ENCODE data around the gene ADCY1.

The ADCY1 gene

DNA sequence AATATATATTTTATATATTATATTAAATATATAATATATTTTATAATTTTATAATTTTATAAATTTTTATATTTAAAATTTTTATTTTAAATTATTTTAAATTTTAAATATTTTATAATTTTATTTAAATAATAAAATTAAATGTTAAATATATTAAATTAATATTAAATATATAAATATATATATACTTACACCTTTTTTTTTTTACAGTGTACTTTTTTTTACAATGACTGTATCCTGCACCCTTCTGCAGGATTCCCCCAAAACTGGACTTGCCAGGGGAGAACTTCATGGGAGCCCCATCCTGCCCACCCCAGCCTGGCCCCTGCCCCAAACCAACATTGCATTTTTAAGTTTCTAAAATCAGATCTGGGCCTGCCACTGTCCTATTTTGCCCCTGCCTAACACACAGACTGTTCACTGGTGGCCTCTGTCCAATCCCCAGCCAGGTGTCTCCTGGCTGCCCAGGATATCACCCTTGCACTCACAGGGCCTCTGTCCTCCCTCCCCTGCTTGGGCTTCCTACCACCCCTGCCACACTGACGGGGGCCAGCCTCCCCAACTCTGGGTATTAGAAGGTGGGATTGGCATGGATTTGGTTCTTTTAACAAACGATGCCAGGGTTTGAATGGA is 138.0 kb downstream of the ADCY1 start:
- Histone ChIP-seq H3K36me3 (no peaks in the 10 kb centered on the region; the same call in 1 of the 2 replicates), H3K9me3 (ENCODE audit: severe bottlenecking) (no peaks in the 10 kb centered on the region), H3K4me3 (ENCODE audit: low read depth, low read length) (no peak overlapping the region), H3K27ac (no peak overlapping the region), H3K27me3 (ENCODE audit: insufficient read depth, low read depth, severe bottlenecking) (no peaks in the 10 kb centered on the region)
- TF ChIP-seq, protein P1, sequence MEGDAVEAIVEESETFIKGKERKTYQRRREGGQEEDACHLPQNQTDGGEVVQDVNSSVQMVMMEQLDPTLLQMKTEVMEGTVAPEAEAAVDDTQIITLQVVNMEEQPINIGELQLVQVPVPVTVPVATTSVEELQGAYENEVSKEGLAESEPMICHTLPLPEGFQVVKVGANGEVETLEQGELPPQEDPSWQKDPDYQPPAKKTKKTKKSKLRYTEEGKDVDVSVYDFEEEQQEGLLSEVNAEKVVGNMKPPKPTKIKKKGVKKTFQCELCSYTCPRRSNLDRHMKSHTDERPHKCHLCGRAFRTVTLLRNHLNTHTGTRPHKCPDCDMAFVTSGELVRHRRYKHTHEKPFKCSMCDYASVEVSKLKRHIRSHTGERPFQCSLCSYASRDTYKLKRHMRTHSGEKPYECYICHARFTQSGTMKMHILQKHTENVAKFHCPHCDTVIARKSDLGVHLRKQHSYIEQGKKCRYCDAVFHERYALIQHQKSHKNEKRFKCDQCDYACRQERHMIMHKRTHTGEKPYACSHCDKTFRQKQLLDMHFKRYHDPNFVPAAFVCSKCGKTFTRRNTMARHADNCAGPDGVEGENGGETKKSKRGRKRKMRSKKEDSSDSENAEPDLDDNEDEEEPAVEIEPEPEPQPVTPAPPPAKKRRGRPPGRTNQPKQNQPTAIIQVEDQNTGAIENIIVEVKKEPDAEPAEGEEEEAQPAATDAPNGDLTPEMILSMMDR (IDR thresholded peaks at IDR 0.05; ENCODE audit: low read depth, low read length) = no peak
- DNase-seq = no peak

DNA sequence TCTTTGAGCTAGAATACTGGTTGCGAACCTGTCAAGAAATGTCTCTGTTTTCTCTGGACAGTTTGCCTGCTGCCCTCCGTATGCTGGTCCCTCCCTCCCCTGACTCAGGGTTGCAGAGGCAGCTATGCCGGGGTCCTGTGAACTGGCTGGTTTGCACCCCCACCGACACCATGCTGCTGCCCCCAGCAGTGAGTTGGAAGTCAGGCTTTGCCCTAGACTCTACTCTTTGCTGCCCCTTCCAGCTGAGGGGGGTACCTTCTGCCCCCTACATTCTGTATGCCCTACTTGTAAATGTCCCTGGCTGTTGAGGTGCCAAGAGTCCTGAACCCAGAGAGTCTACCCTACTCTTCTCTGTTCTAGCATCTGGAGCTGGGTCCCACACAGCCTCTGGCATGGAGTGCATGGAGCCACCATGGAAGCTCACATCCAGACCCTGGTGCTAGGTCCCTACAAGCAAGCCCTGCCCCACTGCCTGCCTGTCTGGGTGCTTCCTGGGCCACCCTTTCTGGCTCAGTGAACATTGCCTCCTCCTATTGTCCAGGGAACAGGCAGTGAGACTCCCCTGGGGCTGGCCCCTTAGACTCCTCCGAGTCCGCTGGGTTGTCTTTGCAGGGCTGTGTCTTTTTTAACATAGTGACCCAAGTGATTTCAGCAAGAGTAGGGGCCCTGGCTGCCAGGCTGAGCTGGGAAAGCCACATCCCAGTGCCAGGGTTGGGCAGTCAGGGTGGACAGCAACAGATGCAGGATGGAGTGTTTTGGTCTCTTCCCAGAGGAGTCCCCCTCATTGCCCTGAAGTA is 138.9 kb downstream of the ADCY1 start:
- H3K36me3 ChIP-seq = no peaks in the 10 kb centered on the region; the same call in 1 of the 2 replicates
- no peaks in the 10 kb centered on the region for H3K9me3 ChIP-seq (ENCODE audit: severe bottlenecking)
- H3K27me3 ChIP-seq (ENCODE audit: insufficient read depth, low read depth, severe bottlenecking) = no peaks in the 10 kb centered on the region
- TF ChIP-seq, protein P1 (IDR thresholded peaks at IDR 0.05; ENCODE audit: low read depth, low read length) = no peak
- no peak for DNase-seq
- H3K27ac ChIP-seq = no peak overlapping the region
- no peak overlapping the region for H3K4me3 ChIP-seq (ENCODE audit: low read depth, low read length)

GRCh38 chr7:45713669-45714520 is 139.7 kb downstream of the ADCY1 start:
- no peaks in the 10 kb centered on the region; the same call in 1 of the 2 replicates for H3K36me3 ChIP-seq
- no peaks in the 10 kb centered on the region for H3K9me3 ChIP-seq (ENCODE audit: severe bottlenecking)
- H3K27me3 ChIP-seq (ENCODE audit: insufficient read depth, low read depth, severe bottlenecking) = no peaks in the 10 kb centered on the region
- TF ChIP-seq, protein P1 (IDR thresholded peaks at IDR 0.05; ENCODE audit: low read depth, low read length) = no peak
- no peak overlapping the region for H3K27ac ChIP-seq
- H3K4me3 ChIP-seq (ENCODE audit: low read depth, low read length) = no peak overlapping the region
- no peak for DNase-seq

DNA sequence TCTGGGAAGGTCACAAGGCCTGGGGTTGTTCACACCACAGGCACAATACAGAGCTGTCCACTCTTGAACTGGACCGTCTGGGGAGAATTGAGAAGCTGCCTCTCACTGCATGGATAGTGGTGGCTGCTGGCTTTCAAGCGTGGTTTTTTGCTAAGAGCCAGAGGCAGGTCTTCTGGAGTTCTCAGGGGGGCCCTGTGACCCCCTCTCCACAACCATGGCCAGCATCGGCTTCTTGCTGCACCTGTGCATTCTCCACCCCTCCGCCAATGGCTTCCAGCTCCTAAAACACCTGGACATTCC is 140.3 kb downstream of the ADCY1 start:
- TF ChIP-seq, protein P1 (IDR thresholded peaks at IDR 0.05; ENCODE audit: low read depth, low read length) = no peak
- DNase-seq = no peak
- Histone ChIP-seq H3K36me3 (no peaks in the 10 kb centered on the region; the same call in 1 of the 2 replicates), H3K27ac (no peak overlapping the region), H3K27me3 (ENCODE audit: insufficient read depth, low read depth, severe bottlenecking) (no peaks in the 10 kb centered on the region), H3K9me3 (ENCODE audit: severe bottlenecking) (no peaks in the 10 kb centered on the region), H3K4me3 (ENCODE audit: low read depth, low read length) (no peak overlapping the region)

- no peak for DNase-seq
- no peaks in the 10 kb centered on the region for H3K27me3 ChIP-seq (ENCODE audit: insufficient read depth, low read depth, severe bottlenecking)
- TF ChIP-seq, protein P1 (IDR thresholded peaks at IDR 0.05; ENCODE audit: low read depth, low read length) = no peak
- no peaks in the 10 kb centered on the region; the same call in 1 of the 2 replicates for H3K36me3 ChIP-seq
- no peaks in the 10 kb centered on the region for H3K9me3 ChIP-seq (ENCODE audit: severe bottlenecking)
- H3K27ac ChIP-seq = no peak overlapping the region
- H3K4me3 ChIP-seq (ENCODE audit: low read depth, low read length) = no peak overlapping the region
Measured at GRCh38 chr7:45715471-45716352, 141.5 kb downstream of the ADCY1 start.

All from WERI-Rb-1 (cell line).